ENCODE results near the gene SSBP2.

The SSBP2 gene

DNA sequence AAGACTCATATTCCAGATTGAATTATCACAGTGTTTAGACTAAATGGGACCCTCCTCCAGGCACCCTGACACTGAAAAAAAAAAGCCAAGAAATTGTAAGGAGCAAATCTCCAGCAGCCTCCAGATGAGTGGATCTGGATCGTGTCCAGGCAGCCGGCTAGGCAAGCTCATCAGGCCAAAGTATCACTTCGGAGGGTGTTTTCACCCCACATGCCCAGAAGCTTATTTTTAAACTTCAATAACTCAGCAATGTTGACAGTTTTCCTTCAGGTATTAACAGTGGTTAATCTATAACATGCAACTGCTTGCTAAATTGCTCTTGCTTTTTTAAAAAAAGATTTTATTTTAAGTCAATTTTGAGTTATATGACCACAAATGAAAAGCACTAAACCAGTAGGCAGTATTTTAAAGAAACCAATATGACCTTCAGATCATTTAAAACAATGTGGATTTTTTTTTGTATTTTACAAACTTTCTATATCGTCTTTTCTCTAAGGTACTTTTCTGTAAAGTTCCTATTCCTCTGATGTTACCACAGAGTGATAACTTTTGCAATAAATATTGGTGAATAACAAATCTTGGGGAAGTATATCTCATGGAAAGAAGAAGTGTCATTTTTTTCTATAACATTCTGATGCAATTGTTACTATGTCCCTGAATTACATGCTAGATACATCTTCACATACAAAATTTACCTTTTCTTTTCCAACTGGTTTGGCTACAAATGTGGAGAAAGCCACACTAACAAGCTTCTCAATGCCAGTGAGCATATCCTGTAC, 387.6 kb downstream of the SSBP2 start:
- Histone ChIP-seq H3K27me3 (no peaks in the 10 kb centered on the region), H3K36me3 (no peaks in the 10 kb centered on the region), H3K4me3 (ENCODE audit: low read depth in 1 of 2, low read length in 1 of 2) (no peak overlapping the region), H3K4me1 (ENCODE audit: control insufficient read depth in 1 of 2, insufficient read depth in 1 of 2, low read depth in 1 of 2, low read length in 1 of 2) (peaks cover 0 to 4% of the 10 kb centered on the region in 2 experiments), H3K9me3 (no peaks in the 10 kb centered on the region), H3K27ac (no peak overlapping the region)
- TF ChIP-seq, protein P1, sequence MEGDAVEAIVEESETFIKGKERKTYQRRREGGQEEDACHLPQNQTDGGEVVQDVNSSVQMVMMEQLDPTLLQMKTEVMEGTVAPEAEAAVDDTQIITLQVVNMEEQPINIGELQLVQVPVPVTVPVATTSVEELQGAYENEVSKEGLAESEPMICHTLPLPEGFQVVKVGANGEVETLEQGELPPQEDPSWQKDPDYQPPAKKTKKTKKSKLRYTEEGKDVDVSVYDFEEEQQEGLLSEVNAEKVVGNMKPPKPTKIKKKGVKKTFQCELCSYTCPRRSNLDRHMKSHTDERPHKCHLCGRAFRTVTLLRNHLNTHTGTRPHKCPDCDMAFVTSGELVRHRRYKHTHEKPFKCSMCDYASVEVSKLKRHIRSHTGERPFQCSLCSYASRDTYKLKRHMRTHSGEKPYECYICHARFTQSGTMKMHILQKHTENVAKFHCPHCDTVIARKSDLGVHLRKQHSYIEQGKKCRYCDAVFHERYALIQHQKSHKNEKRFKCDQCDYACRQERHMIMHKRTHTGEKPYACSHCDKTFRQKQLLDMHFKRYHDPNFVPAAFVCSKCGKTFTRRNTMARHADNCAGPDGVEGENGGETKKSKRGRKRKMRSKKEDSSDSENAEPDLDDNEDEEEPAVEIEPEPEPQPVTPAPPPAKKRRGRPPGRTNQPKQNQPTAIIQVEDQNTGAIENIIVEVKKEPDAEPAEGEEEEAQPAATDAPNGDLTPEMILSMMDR (IDR thresholded peaks at IDR 0.05): no peak

Data from neutrophil (primary cell).